ENCODE data around the gene LILRA1.
"Not testable (repeated sequence)": the region's sequence is repeated elsewhere in the genome, so short reads cannot be mapped to it uniquely, and the experiment has no call there.

Gene LILRA1

GRCh38 chr19:54570316-54570715 lies 23.1 kb upstream of the LILRA1 start:
- H3K36me3 ChIP-seq (ENCODE audit: insufficient read depth, low read length): no peaks in the 10 kb centered on the region
- no peak overlapping the region for H2AFZ ChIP-seq (ENCODE audit: low read depth, low read length)
- H3K4me3 ChIP-seq (ENCODE audit: low read length): no peak overlapping the region
- peaks cover 27% of the 10 kb centered on the region for H3K27me3 ChIP-seq (ENCODE audit: insufficient read depth, low read length)
- no peaks in the 10 kb centered on the region for H3K4me1 ChIP-seq (ENCODE audit: insufficient read depth, low read length)
- H3K9me3 ChIP-seq (ENCODE audit: low read length): no peaks in the 10 kb centered on the region

DNA sequence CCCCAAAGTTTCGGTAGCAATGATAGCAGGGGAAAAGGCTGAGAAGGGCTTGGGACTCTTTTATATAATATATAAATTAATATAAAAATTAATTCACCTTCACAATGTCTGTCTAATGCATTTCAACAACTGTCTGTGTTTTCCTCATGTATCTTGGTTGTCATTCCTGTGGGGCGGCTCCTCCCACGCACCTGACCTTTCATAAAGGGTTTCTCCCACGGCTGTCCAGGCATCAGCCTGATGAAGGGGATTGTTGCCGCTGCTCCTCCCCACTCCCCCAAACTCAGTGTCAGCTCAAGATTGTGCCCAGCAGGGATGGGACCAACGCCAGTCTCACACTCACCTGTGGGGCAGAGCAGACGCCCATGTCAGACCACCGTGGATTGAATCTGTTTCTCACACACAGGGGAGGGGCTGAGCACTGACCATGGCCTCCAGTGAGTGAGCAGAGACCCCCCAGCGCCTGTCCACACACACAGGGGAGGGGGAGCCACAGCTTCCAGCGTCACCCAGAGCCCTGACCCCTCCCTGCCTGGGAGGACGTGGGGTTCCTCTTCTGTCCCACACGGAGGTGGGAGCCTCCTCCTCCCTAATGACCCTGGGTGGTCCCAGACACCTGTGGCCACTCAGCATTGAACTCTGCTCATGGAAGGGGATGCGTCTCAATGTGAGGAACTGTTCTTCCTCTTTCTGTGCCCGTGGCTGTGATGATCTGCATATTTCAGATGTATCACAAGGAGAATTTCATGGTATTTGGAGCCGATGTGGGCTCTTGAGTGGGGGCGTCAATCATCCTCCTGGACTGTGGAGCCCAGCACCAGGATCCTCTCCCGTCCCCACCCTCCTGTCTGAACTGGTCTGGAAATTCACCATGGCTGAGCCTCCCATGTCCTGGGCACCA lies 21.5 kb upstream of the LILRA1 start:
- not testable (repeated sequence) for H2AFZ ChIP-seq (ENCODE audit: low read depth, low read length); H3K4me1 ChIP-seq (ENCODE audit: insufficient read depth, low read length); H3K36me3 ChIP-seq (ENCODE audit: insufficient read depth, low read length); H3K9me3 ChIP-seq (ENCODE audit: low read length); H3K4me3 ChIP-seq (ENCODE audit: low read length)
- peaks cover 36% of the 10 kb centered on the region for H3K27me3 ChIP-seq (ENCODE audit: insufficient read depth, low read length)

GRCh38 chr19:54572696-54573311 lies 20.6 kb upstream of the LILRA1 start:
- H3K36me3 ChIP-seq (ENCODE audit: insufficient read depth, low read length): no peaks in the 10 kb centered on the region
- no peaks in the 10 kb centered on the region for H3K4me1 ChIP-seq (ENCODE audit: insufficient read depth, low read length)
- H3K4me3 ChIP-seq (ENCODE audit: low read length): no peak overlapping the region
- no peak overlapping the region for H2AFZ ChIP-seq (ENCODE audit: low read depth, low read length)
- H3K27me3 ChIP-seq (ENCODE audit: insufficient read depth, low read length): peaks cover 36% of the 10 kb centered on the region
- no peaks in the 10 kb centered on the region for H3K9me3 ChIP-seq (ENCODE audit: low read length)

DNA sequence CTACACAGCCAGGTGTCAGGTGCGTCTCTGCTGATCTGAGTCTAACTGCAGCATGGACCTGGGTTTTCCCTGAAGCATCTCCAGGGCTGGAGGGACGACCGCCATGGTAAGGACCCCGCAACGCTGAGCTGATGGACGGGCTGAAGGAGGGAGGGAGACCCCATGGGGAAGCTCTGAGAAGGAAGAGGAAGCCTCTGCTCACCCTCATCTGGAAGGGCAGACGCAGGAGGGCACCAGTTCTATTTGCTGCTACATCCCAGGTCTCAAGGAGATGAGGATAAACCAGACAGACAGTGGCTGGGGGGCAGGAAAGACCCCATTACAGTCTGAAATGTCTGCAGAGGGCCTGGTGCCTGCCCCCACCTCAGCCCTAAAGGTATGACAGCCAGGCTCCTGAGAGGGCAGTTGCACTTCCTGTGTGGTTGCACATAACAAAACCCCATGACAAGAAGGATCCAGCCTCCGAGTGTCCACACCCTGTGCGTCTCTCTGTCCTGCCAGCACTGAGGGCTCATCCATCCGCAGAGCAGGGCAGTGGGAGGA lies 20.0 kb upstream of the LILRA1 start, which contains the start of gene LILRA2:
Gene LILRA2, plus strand, starts transcription at position 461 of the 543 bp plus-strand sequence. CDS start 89 bp downstream, outside the sequence.
- H3K27me3 ChIP-seq (ENCODE audit: insufficient read depth, low read length): peaks cover 36% of the 10 kb centered on the region
- H3K4me3 ChIP-seq (ENCODE audit: low read length): no peak within 1 kb of the TSS
- H3K9me3 ChIP-seq (ENCODE audit: low read length): no peaks in the 10 kb centered on the region
- no peaks in the 10 kb centered on the region for H3K4me1 ChIP-seq (ENCODE audit: insufficient read depth, low read length)
- H3K36me3 ChIP-seq (ENCODE audit: insufficient read depth, low read length): no peaks in the 10 kb centered on the region
- H2AFZ ChIP-seq (ENCODE audit: low read depth, low read length): no peak within 1 kb of the TSS

DNA sequence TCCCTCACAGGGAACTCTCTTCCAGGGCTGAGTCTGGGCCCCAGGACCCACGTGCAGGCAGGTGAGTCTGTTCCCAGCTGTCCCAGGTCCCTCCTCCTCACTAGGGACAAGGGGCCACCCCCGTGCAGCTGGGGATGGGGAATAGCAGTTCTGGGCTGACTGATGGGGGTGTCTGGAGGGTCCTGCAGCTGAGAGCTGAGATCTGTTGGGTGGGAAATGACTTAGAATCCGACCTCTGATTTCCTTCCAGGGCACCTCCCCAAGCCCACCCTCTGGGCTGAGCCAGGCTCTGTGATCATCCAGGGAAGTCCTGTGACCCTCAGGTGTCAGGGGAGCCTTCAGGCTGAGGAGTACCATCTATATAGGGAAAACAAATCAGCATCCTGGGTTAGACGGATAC lies 19.4 kb upstream of the LILRA1 start:
- H3K9me3 ChIP-seq (ENCODE audit: low read length): no peaks in the 10 kb centered on the region
- H3K4me1 ChIP-seq (ENCODE audit: insufficient read depth, low read length): no peaks in the 10 kb centered on the region
- H2AFZ ChIP-seq (ENCODE audit: low read depth, low read length): no peak overlapping the region
- peaks cover 36% of the 10 kb centered on the region for H3K27me3 ChIP-seq (ENCODE audit: insufficient read depth, low read length)
- no peaks in the 10 kb centered on the region for H3K36me3 ChIP-seq (ENCODE audit: insufficient read depth, low read length)
- H3K4me3 ChIP-seq (ENCODE audit: low read length): no peak overlapping the region

DNA sequence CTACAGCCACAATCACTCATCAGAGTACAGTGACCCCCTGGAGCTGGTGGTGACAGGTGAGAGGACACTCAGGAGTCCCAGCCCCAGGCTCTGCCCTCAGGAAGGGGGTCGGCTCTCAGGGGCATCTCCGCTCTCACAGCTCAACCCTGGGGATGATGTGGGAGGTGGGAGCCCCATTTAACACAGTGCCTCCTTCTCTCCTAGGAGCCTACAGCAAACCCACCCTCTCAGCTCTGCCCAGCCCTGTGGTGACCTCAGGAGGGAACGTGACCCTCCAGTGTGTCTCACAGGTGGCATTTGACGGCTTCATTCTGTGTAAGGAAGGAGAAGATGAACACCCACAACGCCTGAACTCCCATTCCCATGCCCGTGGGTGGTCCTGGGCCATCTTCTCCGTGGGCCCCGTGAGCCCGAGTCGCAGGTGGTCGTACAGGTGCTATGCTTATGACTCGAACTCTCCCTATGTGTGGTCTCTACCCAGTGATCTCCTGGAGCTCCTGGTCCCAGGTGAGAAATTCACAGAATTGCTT lies 18.8 kb upstream of the LILRA1 start:
- no peak overlapping the region for H3K4me3 ChIP-seq (ENCODE audit: low read length)
- H3K36me3 ChIP-seq (ENCODE audit: insufficient read depth, low read length): no peaks in the 10 kb centered on the region
- H3K27me3 ChIP-seq (ENCODE audit: insufficient read depth, low read length): peaks cover 36% of the 10 kb centered on the region
- H3K9me3 ChIP-seq (ENCODE audit: low read length): no peaks in the 10 kb centered on the region
- no peak overlapping the region for H2AFZ ChIP-seq (ENCODE audit: low read depth, low read length)
- no peaks in the 10 kb centered on the region for H3K4me1 ChIP-seq (ENCODE audit: insufficient read depth, low read length)

- not testable (repeated sequence) for H3K4me3 ChIP-seq (ENCODE audit: low read length); H3K9me3 ChIP-seq (ENCODE audit: low read length); H3K36me3 ChIP-seq (ENCODE audit: insufficient read depth, low read length); H2AFZ ChIP-seq (ENCODE audit: low read depth, low read length); H3K4me1 ChIP-seq (ENCODE audit: insufficient read depth, low read length)
- H3K27me3 ChIP-seq (ENCODE audit: insufficient read depth, low read length): peaks cover 34% of the 10 kb centered on the region
Measured at GRCh38 chr19:54575205-54575604, 18.2 kb upstream of the LILRA1 start.

- peaks cover 28% of the 10 kb centered on the region for H3K27me3 ChIP-seq (ENCODE audit: insufficient read depth, low read length)
- H2AFZ ChIP-seq (ENCODE audit: low read depth, low read length): no peak overlapping the region
- no peaks in the 10 kb centered on the region for H3K36me3 ChIP-seq (ENCODE audit: insufficient read depth, low read length)
- no peaks in the 10 kb centered on the region for H3K4me1 ChIP-seq (ENCODE audit: insufficient read depth, low read length)
- no peaks in the 10 kb centered on the region for H3K9me3 ChIP-seq (ENCODE audit: low read length)
- H3K4me3 ChIP-seq (ENCODE audit: low read length): no peak overlapping the region
Measured at GRCh38 chr19:54576411-54576976, 16.9 kb upstream of the LILRA1 start.

GRCh38 chr19:54577334-54577733 lies 16.1 kb upstream of the LILRA1 start:
- no peaks in the 10 kb centered on the region for H3K4me1 ChIP-seq (ENCODE audit: insufficient read depth, low read length)
- H3K27me3 ChIP-seq (ENCODE audit: insufficient read depth, low read length): peaks cover 27% of the 10 kb centered on the region
- no peaks in the 10 kb centered on the region for H3K9me3 ChIP-seq (ENCODE audit: low read length)
- no peak overlapping the region for H3K4me3 ChIP-seq (ENCODE audit: low read length)
- H2AFZ ChIP-seq (ENCODE audit: low read depth, low read length): no peak overlapping the region
- no peaks in the 10 kb centered on the region for H3K36me3 ChIP-seq (ENCODE audit: insufficient read depth, low read length)

DNA sequence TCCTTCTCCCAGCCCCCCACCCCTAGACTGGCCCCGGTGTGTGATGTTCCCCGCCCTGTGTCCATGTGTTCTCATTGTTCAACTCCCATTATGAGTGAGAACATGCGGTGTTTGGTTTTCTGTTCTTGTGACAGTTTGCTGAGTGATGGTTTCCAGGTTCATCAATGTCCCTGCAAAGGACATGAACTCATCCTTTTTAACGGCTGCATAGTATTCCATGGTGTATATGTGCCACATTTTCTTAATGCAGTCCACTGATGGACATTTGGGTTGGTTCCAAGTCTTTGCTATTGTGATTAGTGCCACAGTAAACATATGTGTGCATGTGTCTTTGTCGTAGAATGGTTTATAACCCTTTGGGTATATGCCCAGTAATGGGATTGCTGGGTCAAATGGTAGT lies 15.2 kb upstream of the LILRA1 start:
- H3K4me3 ChIP-seq (ENCODE audit: low read length); H2AFZ ChIP-seq (ENCODE audit: low read depth, low read length); H3K9me3 ChIP-seq (ENCODE audit: low read length); H3K36me3 ChIP-seq (ENCODE audit: insufficient read depth, low read length); H3K4me1 ChIP-seq (ENCODE audit: insufficient read depth, low read length): not testable (repeated sequence)
- peaks cover 25% of the 10 kb centered on the region for H3K27me3 ChIP-seq (ENCODE audit: insufficient read depth, low read length)

- H3K27me3 ChIP-seq (ENCODE audit: insufficient read depth, low read length): no peaks in the 10 kb centered on the region
- H3K9me3 ChIP-seq (ENCODE audit: low read length): no peaks in the 10 kb centered on the region
- no peak overlapping the region for H3K4me3 ChIP-seq (ENCODE audit: low read length)
- no peaks in the 10 kb centered on the region for H3K4me1 ChIP-seq (ENCODE audit: insufficient read depth, low read length)
- H2AFZ ChIP-seq (ENCODE audit: low read depth, low read length): no peak overlapping the region
- H3K36me3 ChIP-seq (ENCODE audit: insufficient read depth, low read length): no peaks in the 10 kb centered on the region
Measured at GRCh38 chr19:54586397-54586796, 7.0 kb upstream of the LILRA1 start.

- Histone ChIP-seq H3K27me3 (ENCODE audit: insufficient read depth, low read length) (no peaks in the 10 kb centered on the region), H3K4me3 (ENCODE audit: low read length) (no peak overlapping the region), H3K4me1 (ENCODE audit: insufficient read depth, low read length) (no peaks in the 10 kb centered on the region), H3K36me3 (ENCODE audit: insufficient read depth, low read length) (no peaks in the 10 kb centered on the region), H3K9me3 (ENCODE audit: low read length) (no peaks in the 10 kb centered on the region), H2AFZ (ENCODE audit: low read depth, low read length) (no peak overlapping the region)
Measured at GRCh38 chr19:54587026-54587425, 6.4 kb upstream of the LILRA1 start.

Data from neuron (in vitro differentiated cells).